ENCODE measurements around the gene GBX1.

The GBX1 gene

GRCh38 chr7:151141311-151141854 lies 26.1 kb downstream of the GBX1 start:
- DNase-seq (ENCODE audit: low read depth) = no peak
- in situ Hi-C loops (cut with HindIII; ENCODE audit: low sequenced_read_pairs) = no loop called here
- TF ChIP-seq CTCF (IDR thresholded peaks at IDR 0.05; ENCODE audit: low read depth, low read length, missing control alignments) = no peak
- no peak overlapping the region for H3K4me3 ChIP-seq (ENCODE audit: low read depth, low read length)

DNA sequence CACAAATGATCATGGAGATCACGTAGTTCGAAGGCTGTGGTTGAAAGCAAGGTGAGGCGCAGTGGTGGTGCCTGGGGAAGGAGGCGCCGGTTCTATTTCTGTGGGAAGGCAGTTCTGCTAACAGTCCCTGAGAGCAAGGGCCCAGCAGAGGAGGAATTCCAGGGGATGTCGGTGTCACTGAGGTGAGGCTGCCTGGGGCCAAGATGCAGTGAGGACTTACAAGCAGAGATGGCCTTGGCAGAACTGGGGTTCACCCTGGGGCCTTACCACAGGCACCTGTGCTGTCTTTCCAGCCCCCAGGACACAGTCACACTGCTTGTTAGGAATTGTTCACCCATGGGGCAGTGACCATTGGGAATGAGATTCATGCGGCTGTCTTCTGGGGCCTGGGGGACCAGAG lies 26.7 kb downstream of the GBX1 start:
- no peak overlapping the region for H3K4me3 ChIP-seq (ENCODE audit: low read depth, low read length)
- no peak for DNase-seq (ENCODE audit: low read depth)
- in situ Hi-C loops (cut with HindIII; ENCODE audit: low sequenced_read_pairs) = no loop called here
- no peak for TF ChIP-seq CTCF (IDR thresholded peaks at IDR 0.05; ENCODE audit: low read depth, low read length, missing control alignments)

- in situ Hi-C loops (cut with HindIII; ENCODE audit: low sequenced_read_pairs) = no loop called here
- no peak for DNase-seq (ENCODE audit: low read depth)
- no peak overlapping the region for H3K4me3 ChIP-seq (ENCODE audit: low read depth, low read length)
- TF ChIP-seq CTCF (IDR thresholded peaks at IDR 0.05; ENCODE audit: low read depth, low read length, missing control alignments) = no peak
Measured at GRCh38 chr7:151139791-151140190, 27.7 kb downstream of the GBX1 start.

- DNase-seq (ENCODE audit: low read depth) = no peak
- TF ChIP-seq CTCF (IDR thresholded peaks at IDR 0.05; ENCODE audit: low read depth, low read length, missing control alignments) = no peak
- H3K4me3 ChIP-seq (ENCODE audit: low read depth, low read length) = no peak overlapping the region
- in situ Hi-C loops (cut with HindIII; ENCODE audit: low sequenced_read_pairs) = no loop called here
Measured at GRCh38 chr7:151139071-151139790, 28.3 kb downstream of the GBX1 start.

- in situ Hi-C loops (cut with HindIII; ENCODE audit: low sequenced_read_pairs) = no loop called here
- DNase-seq (ENCODE audit: low read depth) = no peak
- no peak for TF ChIP-seq CTCF (IDR thresholded peaks at IDR 0.05; ENCODE audit: low read depth, low read length, missing control alignments)
- no peak overlapping the region for H3K4me3 ChIP-seq (ENCODE audit: low read depth, low read length)
Measured at GRCh38 chr7:151138153-151138851, 29.2 kb downstream of the GBX1 start.

GRCh38 chr7:151137791-151138152 lies 29.7 kb downstream of the GBX1 start:
- TF ChIP-seq CTCF (IDR thresholded peaks at IDR 0.05; ENCODE audit: low read depth, low read length, missing control alignments) = no peak
- DNase-seq (ENCODE audit: low read depth) = no peak
- H3K4me3 ChIP-seq (ENCODE audit: low read depth, low read length) = no peak overlapping the region
- in situ Hi-C loops (cut with HindIII; ENCODE audit: low sequenced_read_pairs) = no loop called here

Measured in astrocyte of the cerebellum (primary cell).